HL-60 (cell line): ENCODE results near the gene SCYL1.
A peak's percentile ranks its signal among the peaks of the same experiment; 100 is the strongest.

Experiments
- CTCF ChIP-seq: IDR thresholded peaks from one replicate; pipeline ENCODE4 v1.5.1; 2011; ENCODE audit warnings: low read length, control low read depth, inconsistent platforms; ENCODE audit not compliant: insufficient read depth
- GABPA ChIP-seq: IDR thresholded peaks from 2 replicates; pipeline ENCODE4 v1.6.1; 2012; ENCODE audit warnings: low read depth
- POLR2AphosphoS5 ChIP-seq: IDR thresholded peaks from 2 replicates; pipeline ENCODE4 v1.6.1; 2012; ENCODE audit warnings: low read depth
- TF ChIP-seq, protein P1 (sequence below): IDR thresholded peaks from 2 replicates; pipeline ENCODE4 v1.6.1; 2012; ENCODE audit warnings: low read depth; ENCODE audit not compliant: insufficient replicate concordance

- TF ChIP-seq CTCF (no peak), POLR2AphosphoS5 (no peak; the same call in 1 of the 2 replicates), GABPA (no peak)
- TF ChIP-seq, protein P1, sequence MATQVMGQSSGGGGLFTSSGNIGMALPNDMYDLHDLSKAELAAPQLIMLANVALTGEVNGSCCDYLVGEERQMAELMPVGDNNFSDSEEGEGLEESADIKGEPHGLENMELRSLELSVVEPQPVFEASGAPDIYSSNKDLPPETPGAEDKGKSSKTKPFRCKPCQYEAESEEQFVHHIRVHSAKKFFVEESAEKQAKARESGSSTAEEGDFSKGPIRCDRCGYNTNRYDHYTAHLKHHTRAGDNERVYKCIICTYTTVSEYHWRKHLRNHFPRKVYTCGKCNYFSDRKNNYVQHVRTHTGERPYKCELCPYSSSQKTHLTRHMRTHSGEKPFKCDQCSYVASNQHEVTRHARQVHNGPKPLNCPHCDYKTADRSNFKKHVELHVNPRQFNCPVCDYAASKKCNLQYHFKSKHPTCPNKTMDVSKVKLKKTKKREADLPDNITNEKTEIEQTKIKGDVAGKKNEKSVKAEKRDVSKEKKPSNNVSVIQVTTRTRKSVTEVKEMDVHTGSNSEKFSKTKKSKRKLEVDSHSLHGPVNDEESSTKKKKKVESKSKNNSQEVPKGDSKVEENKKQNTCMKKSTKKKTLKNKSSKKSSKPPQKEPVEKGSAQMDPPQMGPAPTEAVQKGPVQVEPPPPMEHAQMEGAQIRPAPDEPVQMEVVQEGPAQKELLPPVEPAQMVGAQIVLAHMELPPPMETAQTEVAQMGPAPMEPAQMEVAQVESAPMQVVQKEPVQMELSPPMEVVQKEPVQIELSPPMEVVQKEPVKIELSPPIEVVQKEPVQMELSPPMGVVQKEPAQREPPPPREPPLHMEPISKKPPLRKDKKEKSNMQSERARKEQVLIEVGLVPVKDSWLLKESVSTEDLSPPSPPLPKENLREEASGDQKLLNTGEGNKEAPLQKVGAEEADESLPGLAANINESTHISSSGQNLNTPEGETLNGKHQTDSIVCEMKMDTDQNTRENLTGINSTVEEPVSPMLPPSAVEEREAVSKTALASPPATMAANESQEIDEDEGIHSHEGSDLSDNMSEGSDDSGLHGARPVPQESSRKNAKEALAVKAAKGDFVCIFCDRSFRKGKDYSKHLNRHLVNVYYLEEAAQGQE = peak; percentile 48
These were observed 26.7 kb upstream of the SCYL1 start for GRCh38 chr11:65498042-65498726.
